Measurements from ENCODE around the gene MYO5A. TPM values are rescaled to one million over a fixed set of nuclear protein-coding genes. Genes with fewer than 3 reads are reported as not detected.
A peak's percentile ranks its signal among the peaks of the same experiment; 100 is the strongest.
"Not testable (repeated sequence)": the region's sequence is repeated elsewhere in the genome, so short reads cannot be mapped to it uniquely, and the experiment has no call there.

MYO5A gene
- total and polyA plus RNA-seq, 4 donors: 5.7 to 42.1 (median 22.0) TPM

DNA sequence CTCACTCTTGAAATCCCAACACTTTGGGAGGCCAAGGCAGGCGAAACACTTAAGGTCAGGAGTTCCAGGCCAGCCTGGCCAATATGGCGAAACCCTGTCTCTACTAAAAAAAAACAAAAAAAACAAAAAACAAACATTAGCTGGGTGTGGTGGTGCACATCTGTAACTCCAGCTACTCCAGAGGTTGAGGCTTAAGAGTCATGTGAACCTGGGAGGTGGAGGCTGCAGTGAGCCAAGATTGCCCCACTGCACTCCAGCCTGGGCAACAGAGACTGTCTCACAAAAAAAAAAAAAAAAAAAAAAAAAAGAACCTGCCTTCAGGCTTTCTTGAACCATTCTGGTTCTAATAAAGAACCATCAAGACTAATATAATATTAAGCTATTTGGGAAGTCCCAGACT is 23.6 kb upstream of the MYO5A start:
- intact Hi-C loops (cut with DNase I): no loop called here
- ATAC-seq (ENCODE audit: low FRiP score) (no peak), DNase-seq (no peak)
- Histone ChIP-seq H3K27me3 (ENCODE audit: control insufficient read depth in 1 of 2, insufficient read depth in 2 of 2, low read length in 1 of 2) (no peaks in the 10 kb centered on the region), H3K9me3 (ENCODE audit: control insufficient read depth, low read length) (no peaks in the 10 kb centered on the region), H3K4me3 (ENCODE audit: low read length in 2 of 2) (no peak overlapping the region), H3K27ac (ENCODE audit: low read depth in 1 of 2, low read length in 2 of 2) (no peak overlapping the region), H3K36me3 (ENCODE audit: control insufficient read depth in 1 of 2, insufficient read depth in 2 of 2, low read length in 1 of 2) (peaks cover 3% of the 10 kb centered on the region in 2 donors), H3K4me1 (ENCODE audit: control insufficient read depth in 1 of 2, insufficient read depth in 2 of 2, low read length in 2 of 2) (no peaks in the 10 kb centered on the region)
- 96 to 98% methylated on average over 2 of the region's 2 CpGs for WGBS, 2 donors

- Histone ChIP-seq H3K9me3 (ENCODE audit: control insufficient read depth, low read length) (no peaks in the 10 kb centered on the region), H3K27me3 (ENCODE audit: control insufficient read depth in 1 of 2, insufficient read depth in 2 of 2, low read length in 1 of 2) (no peaks in the 10 kb centered on the region), H3K4me1 (ENCODE audit: control insufficient read depth in 1 of 2, insufficient read depth in 2 of 2, low read length in 2 of 2) (no peaks in the 10 kb centered on the region), H3K27ac (ENCODE audit: low read depth in 1 of 2, low read length in 2 of 2) (no peak overlapping the region), H3K4me3 (ENCODE audit: low read length in 2 of 2) (no peak overlapping the region), H3K36me3 (ENCODE audit: control insufficient read depth in 1 of 2, insufficient read depth in 2 of 2, low read length in 1 of 2) (peaks cover 3% of the 10 kb centered on the region in 2 donors)
- 93 to 94% methylated on average over 6 of the region's 6 CpGs for WGBS, 2 donors
- ATAC-seq (ENCODE audit: low FRiP score): no peak
- intact Hi-C loops (cut with DNase I): no loop called here
- DNase-seq: peak in 1 of 2 donors; percentile 71
Observed at GRCh38 chr15:52551762-52552161, 23.1 kb upstream of the MYO5A start.

DNA sequence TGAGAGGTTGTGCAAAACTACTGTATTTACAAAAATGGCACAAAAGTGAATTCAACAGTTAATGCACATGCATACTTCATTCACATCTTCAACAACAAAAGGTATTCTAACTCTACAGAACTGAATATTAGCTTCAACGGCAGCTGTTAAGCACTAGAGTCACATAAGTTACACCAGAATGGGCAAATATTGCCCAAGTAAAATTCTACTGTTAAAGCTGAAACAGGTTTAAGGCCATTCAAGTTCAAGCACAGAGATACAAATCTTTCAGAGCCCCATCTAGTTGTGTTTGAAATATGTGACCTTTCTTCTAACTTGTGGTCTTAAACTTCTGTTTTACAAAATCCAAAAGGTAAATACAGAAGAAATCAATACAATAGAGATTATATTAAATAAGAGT is 22.5 kb upstream of the MYO5A start:
- H3K36me3 ChIP-seq (ENCODE audit: control insufficient read depth in 1 of 2, insufficient read depth in 2 of 2, low read length in 1 of 2); H3K27me3 ChIP-seq (ENCODE audit: control insufficient read depth in 1 of 2, insufficient read depth in 2 of 2, low read length in 1 of 2); ATAC-seq (ENCODE audit: low FRiP score): not testable (repeated sequence)

DNA sequence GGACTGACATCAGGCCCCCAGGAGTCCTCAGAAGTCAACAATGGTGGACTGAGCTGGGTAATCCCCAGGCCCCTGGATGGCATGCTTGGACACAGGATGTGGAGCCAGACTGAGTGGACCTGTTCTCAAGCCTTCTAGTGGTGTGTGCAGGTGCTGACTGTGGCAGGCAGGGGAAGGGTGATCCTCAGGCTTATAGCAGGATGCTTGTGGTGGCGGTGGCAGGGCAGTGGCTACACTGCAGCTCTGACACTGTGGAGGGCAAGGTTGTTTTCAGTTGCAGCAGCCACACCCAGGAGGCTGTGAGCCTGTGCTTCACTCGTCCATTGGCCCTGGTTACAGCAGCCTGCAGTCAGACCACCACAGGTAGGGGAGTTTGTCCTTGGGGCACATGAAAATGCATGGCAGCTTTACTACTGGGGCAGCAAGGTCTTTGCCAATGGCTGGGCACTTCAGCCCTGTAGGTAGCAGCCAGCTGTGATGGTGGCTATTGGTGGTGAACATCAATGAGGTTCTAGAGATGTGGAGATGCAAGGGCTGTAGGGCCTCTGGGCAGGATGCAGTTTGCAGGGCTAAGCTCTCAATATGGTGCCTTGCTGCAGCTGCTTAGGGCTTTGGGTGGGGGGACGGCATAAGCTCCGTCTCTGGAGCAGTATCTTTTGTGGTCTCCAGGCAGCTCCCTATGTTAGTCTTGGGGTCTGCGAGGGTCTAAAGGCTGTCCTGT is 17.5 kb upstream of the MYO5A start:
- DNase-seq (no peak), ATAC-seq (ENCODE audit: low FRiP score) (no peak)
- Histone ChIP-seq H3K36me3 (ENCODE audit: control insufficient read depth in 1 of 2, insufficient read depth in 2 of 2, low read length in 1 of 2) (peaks cover 3 to 7% of the 10 kb centered on the region in 2 donors), H3K27me3 (ENCODE audit: control insufficient read depth in 1 of 2, insufficient read depth in 2 of 2, low read length in 1 of 2) (no peaks in the 10 kb centered on the region), H3K4me1 (ENCODE audit: control insufficient read depth in 1 of 2, insufficient read depth in 2 of 2, low read length in 2 of 2) (no peaks in the 10 kb centered on the region), H3K27ac (ENCODE audit: low read depth in 1 of 2, low read length in 2 of 2) (no peak overlapping the region), H3K9me3 (ENCODE audit: control insufficient read depth, low read length) (no peaks in the 10 kb centered on the region), H3K4me3 (ENCODE audit: low read length in 2 of 2) (no peak overlapping the region)
- intact Hi-C loops (cut with DNase I): no loop called here
- 85 to 92% methylated on average over 5 of the region's 5 CpGs for WGBS, 2 donors

More for the DNA sequence above, 22.5 kb upstream of the MYO5A start:
- H3K27ac ChIP-seq (ENCODE audit: low read depth in 1 of 2, low read length in 2 of 2); H3K4me1 ChIP-seq (ENCODE audit: control insufficient read depth in 1 of 2, insufficient read depth in 2 of 2, low read length in 2 of 2); intact Hi-C loops (cut with DNase I); H3K4me3 ChIP-seq (ENCODE audit: low read length in 2 of 2); H3K9me3 ChIP-seq (ENCODE audit: control insufficient read depth, low read length); DNase-seq: not testable (repeated sequence)
- 90 to 91% methylated on average over 1 of the region's 1 CpG for WGBS, 2 donors

DNA sequence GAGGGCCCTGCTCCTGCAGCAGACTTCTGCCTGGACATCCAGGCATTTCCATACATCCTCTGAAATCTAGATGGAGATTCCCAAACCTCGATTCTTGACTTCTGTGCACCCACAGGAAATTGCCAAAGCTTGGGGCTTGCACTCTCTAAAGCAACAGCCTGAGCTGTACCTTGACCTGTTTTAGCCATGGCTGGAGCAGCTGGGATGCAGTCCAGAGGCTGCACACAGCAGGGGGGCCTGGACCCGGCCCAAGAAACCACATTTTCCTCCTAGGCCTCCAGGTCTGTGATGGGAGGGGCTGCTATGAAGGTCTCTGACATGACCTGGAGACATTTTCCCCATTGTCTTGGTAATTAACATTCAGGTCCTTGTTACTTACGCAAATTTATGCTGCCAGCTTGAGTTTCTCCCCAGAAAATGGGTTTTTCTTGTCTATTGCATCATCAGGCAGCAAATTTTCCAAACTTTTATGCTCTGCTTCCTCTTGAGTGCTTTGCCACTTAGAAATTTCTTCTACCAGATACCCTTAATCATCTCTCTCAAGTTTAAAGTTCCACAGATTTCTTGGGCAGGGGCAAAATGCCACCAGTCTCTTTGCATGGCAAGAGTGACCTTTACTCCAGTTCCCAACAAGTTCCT is 11.8 kb upstream of the MYO5A start:
- Histone ChIP-seq H3K4me3 (ENCODE audit: low read length in 2 of 2) (no peak overlapping the region), H3K9me3 (ENCODE audit: control insufficient read depth, low read length) (no peaks in the 10 kb centered on the region), H3K27me3 (ENCODE audit: control insufficient read depth in 1 of 2, insufficient read depth in 2 of 2, low read length in 1 of 2) (no peaks in the 10 kb centered on the region), H3K36me3 (ENCODE audit: control insufficient read depth in 1 of 2, insufficient read depth in 2 of 2, low read length in 1 of 2) (no peaks in the 10 kb centered on the region), H3K27ac (ENCODE audit: low read depth in 1 of 2, low read length in 2 of 2) (no peak overlapping the region), H3K4me1 (ENCODE audit: control insufficient read depth in 1 of 2, insufficient read depth in 2 of 2, low read length in 2 of 2) (no peaks in the 10 kb centered on the region)
- WGBS, 2 donors: 80 to 81% methylated on average over 3 of the region's 3 CpGs
- no peak for DNase-seq
- intact Hi-C loops (cut with DNase I): no loop called here
- no peak for ATAC-seq (ENCODE audit: low FRiP score)

DNA sequence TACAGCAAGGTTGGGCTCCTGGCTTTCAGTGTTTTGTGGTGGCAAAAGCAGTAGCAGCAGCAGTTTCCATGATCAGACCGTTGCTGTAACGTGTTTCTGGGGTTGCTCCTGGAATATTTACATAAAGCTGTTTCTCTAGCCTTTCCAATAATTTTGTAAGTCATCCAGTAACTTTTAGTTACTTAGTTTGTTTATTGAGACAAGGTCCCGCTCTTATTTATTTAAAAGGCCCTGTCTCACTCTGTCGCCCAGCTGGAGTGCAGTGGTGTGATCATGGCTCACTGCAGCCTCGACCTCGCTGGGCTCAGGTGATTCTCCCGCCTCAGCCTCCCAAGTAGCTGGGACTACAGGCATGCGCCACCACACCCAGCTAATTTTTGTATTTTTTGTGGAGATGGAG is 8.8 kb upstream of the MYO5A start:
- 92% methylated on average over 8 of the region's 8 CpGs for WGBS, 2 donors
- Histone ChIP-seq H3K27me3 (ENCODE audit: control insufficient read depth in 1 of 2, insufficient read depth in 2 of 2, low read length in 1 of 2) (no peaks in the 10 kb centered on the region), H3K27ac (ENCODE audit: low read depth in 1 of 2, low read length in 2 of 2) (no peak overlapping the region), H3K4me3 (ENCODE audit: low read length in 2 of 2) (no peak overlapping the region), H3K36me3 (ENCODE audit: control insufficient read depth in 1 of 2, insufficient read depth in 2 of 2, low read length in 1 of 2) (no peaks in the 10 kb centered on the region), H3K9me3 (ENCODE audit: control insufficient read depth, low read length) (no peaks in the 10 kb centered on the region), H3K4me1 (ENCODE audit: control insufficient read depth in 1 of 2, insufficient read depth in 2 of 2, low read length in 2 of 2) (no peaks in the 10 kb centered on the region)
- ATAC-seq (ENCODE audit: low FRiP score): no peak
- DNase-seq: no peak
- intact Hi-C loops (cut with DNase I): no loop called here

DNA sequence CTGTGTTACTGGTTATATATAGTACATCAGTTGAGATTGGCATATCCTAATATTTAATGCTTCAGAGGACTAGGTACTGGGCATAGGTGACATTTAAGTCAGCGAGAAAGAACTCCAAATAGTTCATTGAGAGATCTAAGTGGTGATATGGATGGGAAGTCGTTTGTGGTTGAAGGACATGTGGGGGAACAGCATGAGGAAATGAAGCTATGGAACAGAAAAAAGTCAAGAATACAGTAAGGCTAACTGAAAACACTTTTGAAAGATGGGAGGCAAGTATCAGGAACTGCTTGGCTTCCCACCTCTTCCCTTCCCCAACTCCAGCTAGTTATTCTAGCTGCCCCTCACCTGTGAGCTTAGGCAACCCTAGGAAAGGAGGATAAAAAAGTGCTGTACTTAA is 3.7 kb upstream of the MYO5A start:
- Histone ChIP-seq H3K27me3 (ENCODE audit: control insufficient read depth in 1 of 2, insufficient read depth in 2 of 2, low read length in 1 of 2) (no peaks in the 10 kb centered on the region), H3K9me3 (ENCODE audit: control insufficient read depth, low read length) (no peaks in the 10 kb centered on the region), H3K4me1 (ENCODE audit: control insufficient read depth in 1 of 2, insufficient read depth in 2 of 2, low read length in 2 of 2) (no peaks in the 10 kb centered on the region), H3K36me3 (ENCODE audit: control insufficient read depth in 1 of 2, insufficient read depth in 2 of 2, low read length in 1 of 2) (no peaks in the 10 kb centered on the region), H3K27ac (ENCODE audit: low read depth in 1 of 2, low read length in 2 of 2) (no peak overlapping the region), H3K4me3 (ENCODE audit: low read length in 2 of 2) (no peak overlapping the region)
- ATAC-seq (ENCODE audit: low FRiP score): no peak
- no peak for DNase-seq
- WGBS, 2 donors: 88 to 91% methylated on average over 2 of the region's 2 CpGs
- intact Hi-C loops (cut with DNase I): no loop called here

- Histone ChIP-seq H3K27me3 (ENCODE audit: control insufficient read depth in 1 of 2, insufficient read depth in 2 of 2, low read length in 1 of 2) (no peaks in the 10 kb centered on the region), H3K27ac (ENCODE audit: low read depth in 1 of 2, low read length in 2 of 2) (no peak overlapping the region), H3K4me1 (ENCODE audit: control insufficient read depth in 1 of 2, insufficient read depth in 2 of 2, low read length in 2 of 2) (no peaks in the 10 kb centered on the region), H3K4me3 (ENCODE audit: low read length in 2 of 2) (peak overlapping the region; percentile 82 to 92), H3K36me3 (ENCODE audit: control insufficient read depth in 1 of 2, insufficient read depth in 2 of 2, low read length in 1 of 2) (no peaks in the 10 kb centered on the region), H3K9me3 (ENCODE audit: control insufficient read depth, low read length) (no peaks in the 10 kb centered on the region)
- intact Hi-C loops (cut with DNase I): loop anchor here in 1 of 2 donors (5.0 kb wide), 1 partner anchor 37 kb away; the partner anchor contains the start of gene ARPP19
- ATAC-seq (ENCODE audit: low FRiP score) (no peak), DNase-seq (no peak)
- WGBS, 2 donors: 23 to 30% methylated on average over 11 of the region's 11 CpGs
Observed at GRCh38 chr15:52529940-52530339, 1.3 kb upstream of the MYO5A start.
